ENCODE measurements around the gene TESK2.
A peak's percentile ranks its signal among the peaks of the same experiment; 100 is the strongest.
"Not testable (repeated sequence)": the region's sequence is repeated elsewhere in the genome, so short reads cannot be mapped to it uniquely, and the experiment has no call there.

The TESK2 gene

DNA sequence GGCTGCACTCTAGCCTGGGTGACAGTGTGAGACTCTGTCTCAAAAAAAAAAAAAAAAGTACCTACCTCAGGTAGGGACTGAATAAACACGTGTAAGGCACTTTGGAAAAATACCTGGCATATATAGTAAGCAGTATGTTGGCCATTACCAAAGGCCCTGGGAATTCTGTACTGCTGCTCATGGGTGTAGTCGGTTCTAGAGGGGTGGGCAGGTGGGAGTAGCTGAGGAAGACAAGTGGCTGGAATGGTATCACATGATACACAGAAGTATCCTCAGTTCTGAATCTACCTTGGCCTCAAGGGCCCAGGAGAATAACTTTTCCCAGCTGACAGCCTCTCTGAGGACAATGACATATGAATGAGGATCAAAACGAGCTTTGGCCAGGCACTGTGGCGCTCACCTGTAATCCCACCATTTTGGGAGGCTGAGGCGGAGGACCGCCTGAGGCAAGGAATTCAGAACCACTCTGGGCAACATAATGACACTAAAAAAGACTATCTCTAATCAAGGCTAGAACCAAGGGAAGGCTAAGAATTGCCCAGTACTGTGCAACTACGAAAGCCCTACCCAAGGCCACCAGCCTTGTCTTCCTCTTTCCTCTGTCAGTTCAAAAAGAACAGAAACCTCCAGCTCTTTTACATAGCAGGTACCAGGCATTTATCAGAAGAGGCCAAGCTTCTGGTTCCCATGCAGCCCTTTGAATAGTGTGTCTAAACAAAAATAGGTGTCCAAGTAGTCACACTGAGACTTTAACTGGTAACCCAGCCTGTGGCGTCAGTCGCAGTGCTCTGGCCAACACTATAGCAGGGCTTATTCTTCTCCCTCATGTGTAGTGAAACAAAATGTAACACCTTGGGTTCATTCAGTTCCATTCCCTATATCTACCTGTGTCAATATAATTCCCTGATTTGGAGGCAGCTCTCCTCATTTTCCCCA lies 19.3 kb upstream of the TESK2 start:
- DNase-seq (ENCODE audit: low spot score): no peak

GRCh38 chr1:45508295-45509151 lies 17.6 kb upstream of the TESK2 start:
- no peak for DNase-seq (ENCODE audit: low spot score)

GRCh38 chr1:45507893-45508292 lies 16.9 kb upstream of the TESK2 start:
- no peak for DNase-seq (ENCODE audit: low spot score)

DNA sequence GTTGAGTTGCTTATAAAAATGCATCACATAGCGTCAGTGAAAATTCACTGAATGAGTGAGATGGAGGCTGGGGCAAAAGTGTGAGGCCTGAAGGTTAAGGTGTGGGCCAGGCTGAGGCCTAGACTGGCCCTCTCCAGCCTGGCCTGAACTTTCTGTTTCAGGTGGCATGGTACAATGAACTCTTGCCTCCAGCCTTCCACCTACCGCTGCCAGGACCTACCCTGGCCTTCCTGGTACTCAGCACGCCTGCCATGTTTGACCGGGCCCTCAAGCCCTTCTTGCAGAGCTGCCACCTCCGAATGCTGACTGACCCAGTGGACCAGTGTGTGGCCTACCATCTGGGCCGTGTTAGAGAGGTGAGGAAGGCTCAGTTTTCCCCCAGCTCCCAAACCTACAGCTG lies 16.2 kb upstream of the TESK2 start:
- DNase-seq (ENCODE audit: low spot score): no peak

- no peak for DNase-seq (ENCODE audit: low spot score)
Measured at GRCh38 chr1:45503462-45504360, 12.7 kb upstream of the TESK2 start.

GRCh38 chr1:45501505-45501859 lies 10.5 kb upstream of the TESK2 start:
- DNase-seq (ENCODE audit: low spot score): no peak

DNA sequence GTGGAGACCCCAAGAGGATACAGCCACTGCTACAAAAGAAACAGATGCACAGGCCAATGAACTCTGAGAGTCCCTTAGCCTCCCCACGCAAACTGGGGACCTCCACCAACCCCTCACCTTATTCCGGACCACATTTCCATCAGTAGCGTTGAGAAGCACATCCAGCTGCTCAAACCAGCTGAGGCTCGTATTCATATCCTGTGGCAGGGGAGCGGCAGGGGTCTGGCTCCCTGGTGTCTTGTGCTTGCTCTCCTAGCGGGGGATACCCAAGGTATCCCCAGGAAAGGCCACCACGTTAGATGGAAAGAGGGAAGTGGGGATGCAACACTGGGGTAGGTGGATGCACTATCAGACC lies 8.4 kb upstream of the TESK2 start:
- peak; percentile 36 for DNase-seq (ENCODE audit: low spot score)

DNA sequence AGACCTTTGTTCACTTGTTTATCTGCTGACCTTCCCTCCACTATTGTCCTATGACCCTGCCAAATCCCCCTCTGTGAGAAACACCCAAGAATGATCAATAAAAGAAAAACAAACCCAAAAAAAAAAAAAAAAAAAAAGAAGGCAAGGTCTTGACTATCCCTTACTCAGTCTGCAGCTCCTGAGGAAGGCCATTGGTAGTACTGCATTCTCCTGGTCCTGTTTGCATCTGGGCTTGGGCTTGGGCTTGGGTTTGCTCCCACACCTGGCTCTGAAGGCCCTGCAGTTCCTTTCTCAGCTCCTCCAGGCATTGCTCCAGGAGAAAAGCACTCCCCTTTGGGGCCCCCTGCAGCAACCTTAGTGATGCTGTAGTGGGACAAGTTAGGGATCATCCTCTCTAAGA lies 7.3 kb upstream of the TESK2 start:
- DNase-seq (ENCODE audit: low spot score): no peak

GRCh38 chr1:45493116-45493697 lies 2.2 kb upstream of the TESK2 start:
- peak; percentile 62 for DNase-seq (ENCODE audit: low spot score)

DNA sequence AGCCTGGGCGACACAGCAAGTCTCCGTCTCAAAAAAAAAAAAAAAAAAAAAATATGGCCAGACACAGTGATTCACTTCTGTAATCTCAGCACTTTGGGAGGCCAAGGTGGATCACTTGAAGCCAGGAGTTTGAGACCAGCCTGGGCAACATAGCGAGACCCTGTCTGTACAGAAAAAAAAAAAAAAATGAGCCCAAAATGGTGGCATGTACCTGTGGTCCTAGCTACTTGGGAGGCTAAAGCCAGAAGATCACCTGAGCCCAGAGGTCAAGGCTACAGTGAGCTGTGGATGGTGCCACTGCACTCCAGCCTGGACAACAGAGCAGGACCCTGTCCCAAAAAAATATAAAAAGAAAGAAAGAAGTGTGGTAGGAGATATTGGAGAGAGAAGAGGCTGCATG lies 1.7 kb upstream of the TESK2 start:
- no peak for DNase-seq (ENCODE audit: low spot score)

DNA sequence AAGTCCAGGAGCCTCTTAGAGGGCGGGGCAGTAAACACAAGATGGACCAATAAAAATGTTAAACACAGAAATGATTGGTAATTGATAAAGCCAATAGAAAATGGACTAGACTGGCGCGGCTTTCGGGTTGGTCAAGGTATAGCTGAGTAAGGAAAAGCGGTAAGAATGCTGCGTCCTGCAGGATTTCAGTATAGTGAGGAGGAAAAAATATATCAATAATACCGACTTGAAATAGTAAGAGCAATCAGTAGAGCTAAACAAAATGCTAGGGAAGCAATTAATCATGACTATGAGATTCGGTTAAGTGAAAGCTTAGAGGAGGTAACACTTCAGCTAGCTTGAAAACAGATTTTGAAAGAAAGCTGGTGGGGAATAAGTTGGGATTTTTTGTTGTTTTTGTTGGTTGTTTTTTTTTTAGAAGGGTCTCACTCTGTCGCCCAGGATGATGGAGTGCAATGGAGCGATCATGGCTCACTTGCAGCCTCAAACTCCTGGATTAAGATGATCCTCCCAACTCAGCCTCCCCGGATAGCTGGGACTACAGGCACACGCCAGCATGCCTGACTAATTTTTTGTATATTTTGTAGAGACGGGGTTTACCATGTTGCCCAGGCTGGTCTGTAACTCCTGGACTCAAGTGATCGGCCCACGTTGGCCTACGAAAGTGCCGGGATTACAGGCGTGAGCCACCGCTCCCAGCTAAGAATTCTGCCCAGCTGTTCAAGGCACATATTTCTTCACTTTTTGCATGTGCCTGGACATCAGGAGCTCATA lies 711 bp upstream of the TESK2 start:
- DNase-seq (ENCODE audit: low spot score): no peak

DNA sequence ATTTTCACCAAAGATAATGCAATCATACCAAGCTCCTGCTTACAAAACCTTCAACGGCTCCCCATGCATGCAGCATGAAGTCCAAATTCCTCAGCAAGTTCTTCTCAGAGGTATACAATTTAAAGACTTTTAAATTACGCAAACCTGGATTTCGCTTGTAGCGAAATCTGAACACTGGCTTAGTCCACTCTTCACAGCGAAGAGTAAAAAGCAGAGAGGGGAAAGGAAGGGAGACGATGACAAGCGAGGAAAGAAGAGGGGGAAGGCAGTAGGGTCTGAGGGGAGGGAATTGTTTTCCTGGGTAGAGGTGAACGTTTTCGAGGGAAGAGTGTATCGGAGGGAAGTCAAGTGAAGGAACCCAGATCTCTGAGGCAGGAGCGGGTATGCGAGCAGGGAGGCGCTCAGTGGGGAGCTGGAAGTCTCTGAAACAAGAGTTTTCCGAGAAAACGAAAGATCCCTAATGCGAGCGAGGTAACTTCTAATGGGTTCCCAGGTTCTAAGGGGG lies 790 bp downstream of the TESK2 start:
- DNase-seq (ENCODE audit: low spot score): peak; percentile 51

DNA sequence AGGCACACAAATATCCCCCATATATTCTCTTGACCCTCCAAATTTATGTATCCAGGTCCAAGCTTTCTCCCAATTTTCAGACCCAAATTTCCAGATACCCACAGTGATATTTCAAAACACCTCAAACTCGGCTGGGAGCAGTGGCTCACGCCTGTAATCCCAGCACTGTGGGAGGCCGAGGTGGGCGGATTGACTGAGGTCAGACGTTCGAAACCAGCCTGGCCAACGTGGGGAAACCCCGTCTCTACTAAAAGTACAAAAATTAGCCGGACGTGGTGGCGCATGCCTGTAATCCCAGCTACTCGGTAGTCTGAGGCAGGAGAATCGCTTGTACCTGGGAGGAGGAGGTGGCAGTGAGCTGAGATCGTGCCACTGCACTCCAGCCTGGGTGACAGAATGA lies 1.6 kb downstream of the TESK2 start:
- not testable (repeated sequence) for DNase-seq (ENCODE audit: low spot score)

DNA sequence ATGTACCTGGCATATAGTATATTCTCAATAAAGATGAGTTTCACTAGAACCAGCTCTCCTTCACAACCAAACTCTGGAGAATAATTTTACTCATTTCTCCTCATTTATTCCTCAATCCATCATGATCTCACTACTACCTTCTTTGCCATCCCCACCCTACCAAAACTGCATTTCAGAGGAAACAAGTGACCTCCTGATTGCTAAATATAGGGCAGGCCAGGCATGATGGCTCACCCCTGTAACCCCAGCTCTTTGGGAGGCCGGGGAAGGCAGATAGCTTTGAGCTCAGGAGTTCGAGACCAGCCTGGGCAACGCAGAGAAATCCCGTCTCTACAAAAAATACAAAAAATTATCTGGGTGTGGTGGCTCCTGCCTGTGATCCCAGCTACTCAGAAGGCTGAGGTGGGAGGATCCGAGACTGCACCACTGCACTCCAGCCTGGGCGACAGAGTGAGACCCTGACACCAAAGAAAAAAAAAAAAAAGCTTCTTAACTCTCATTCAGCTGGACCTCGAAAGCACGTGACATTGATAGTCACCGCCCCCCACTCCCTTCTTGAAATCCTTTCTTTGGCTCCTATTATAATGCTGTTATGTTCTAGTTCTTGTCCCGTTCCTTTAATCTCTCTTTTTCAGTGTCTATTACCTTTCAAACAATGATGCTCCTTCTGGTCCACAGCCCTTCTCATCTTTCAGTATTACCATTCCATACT lies 2.1 kb downstream of the TESK2 start:
- no peak for DNase-seq (ENCODE audit: low spot score)

DNA sequence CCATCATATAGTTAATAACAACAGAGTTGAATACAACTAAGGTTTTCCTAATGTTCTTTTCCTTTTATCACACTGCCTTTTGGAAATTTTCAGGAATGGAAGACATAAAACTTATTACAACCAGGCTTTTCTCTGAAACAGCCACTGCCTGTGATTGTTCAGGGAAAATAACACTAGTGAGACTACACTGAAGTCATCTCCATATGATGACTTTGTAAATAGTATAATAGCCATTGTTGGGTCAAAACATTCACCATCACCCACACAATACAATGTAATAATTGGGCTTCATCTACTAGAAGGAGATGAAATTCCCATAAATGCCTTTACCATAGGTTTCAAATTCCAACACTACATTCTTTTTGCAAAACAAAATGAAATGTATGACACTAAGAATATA lies 5.0 kb downstream of the TESK2 start:
- no peak for DNase-seq (ENCODE audit: low spot score)

DNA sequence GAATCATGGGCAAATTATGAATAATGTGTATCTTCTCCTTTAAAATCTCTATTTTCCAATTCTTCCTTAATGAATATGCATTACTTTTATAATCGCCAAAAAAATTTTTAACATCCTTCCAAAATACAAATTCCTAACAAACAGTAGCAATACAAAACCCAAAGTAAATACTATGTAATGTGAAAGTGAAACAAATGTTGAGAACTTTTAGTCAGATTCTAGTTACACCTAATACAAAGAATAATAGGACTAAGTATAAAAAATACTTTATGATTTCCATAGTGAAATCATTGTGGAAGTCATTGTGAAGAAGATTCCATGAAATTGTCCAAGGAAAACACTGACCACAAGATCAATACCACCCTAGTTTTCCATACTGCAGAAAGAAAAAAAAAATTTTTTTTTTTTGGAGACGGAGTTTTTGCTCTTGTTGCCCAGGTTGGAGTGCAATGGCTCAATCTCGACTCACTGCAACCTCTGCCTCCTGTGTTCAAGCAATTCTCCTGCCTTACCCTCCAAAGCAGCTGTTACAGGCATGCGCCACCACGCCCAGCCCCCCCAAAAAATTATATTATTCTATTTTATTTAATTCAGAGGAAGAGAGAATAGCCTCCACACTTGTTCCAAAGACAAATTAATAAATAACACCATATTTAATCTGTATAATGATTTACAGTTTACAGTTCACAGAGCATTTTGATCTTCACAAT lies 11.8 kb downstream of the TESK2 start:
- DNase-seq (ENCODE audit: low spot score): no peak

- no peak for DNase-seq (ENCODE audit: low spot score)
Measured at GRCh38 chr1:45478121-45478814, 12.7 kb downstream of the TESK2 start.

- no peak for DNase-seq (ENCODE audit: low spot score)
Measured at GRCh38 chr1:45477646-45478045, 13.3 kb downstream of the TESK2 start.

GRCh38 chr1:45474194-45474593 lies 16.8 kb downstream of the TESK2 start:
- not testable (repeated sequence) for DNase-seq (ENCODE audit: low spot score)

Data from hepatic stellate cell (primary cell).